VCaP (cell line): ENCODE data around the gene JADE1.

Experiments used
- H3K27ac ChIP-seq: fragments of 450-650 bp; 2 replicates; pipeline ENCODE4 v1.5.1; 2017
- TF ChIP-seq, protein P1 (sequence below): fragments of 450-650 bp; conservative IDR thresholded peaks from 2 replicates; pipeline ENCODE4 v1.5.1; 2017; ENCODE audit warnings: mild to moderate bottlenecking, moderate library complexity

JADE1 gene

GRCh38 chr4:128811571-128812441 lies 2.3 kb downstream of the JADE1 start:
- peak overlapping the region; percentile 93 for H3K27ac ChIP-seq
- TF ChIP-seq, protein P1, sequence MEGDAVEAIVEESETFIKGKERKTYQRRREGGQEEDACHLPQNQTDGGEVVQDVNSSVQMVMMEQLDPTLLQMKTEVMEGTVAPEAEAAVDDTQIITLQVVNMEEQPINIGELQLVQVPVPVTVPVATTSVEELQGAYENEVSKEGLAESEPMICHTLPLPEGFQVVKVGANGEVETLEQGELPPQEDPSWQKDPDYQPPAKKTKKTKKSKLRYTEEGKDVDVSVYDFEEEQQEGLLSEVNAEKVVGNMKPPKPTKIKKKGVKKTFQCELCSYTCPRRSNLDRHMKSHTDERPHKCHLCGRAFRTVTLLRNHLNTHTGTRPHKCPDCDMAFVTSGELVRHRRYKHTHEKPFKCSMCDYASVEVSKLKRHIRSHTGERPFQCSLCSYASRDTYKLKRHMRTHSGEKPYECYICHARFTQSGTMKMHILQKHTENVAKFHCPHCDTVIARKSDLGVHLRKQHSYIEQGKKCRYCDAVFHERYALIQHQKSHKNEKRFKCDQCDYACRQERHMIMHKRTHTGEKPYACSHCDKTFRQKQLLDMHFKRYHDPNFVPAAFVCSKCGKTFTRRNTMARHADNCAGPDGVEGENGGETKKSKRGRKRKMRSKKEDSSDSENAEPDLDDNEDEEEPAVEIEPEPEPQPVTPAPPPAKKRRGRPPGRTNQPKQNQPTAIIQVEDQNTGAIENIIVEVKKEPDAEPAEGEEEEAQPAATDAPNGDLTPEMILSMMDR, result no peak

DNA sequence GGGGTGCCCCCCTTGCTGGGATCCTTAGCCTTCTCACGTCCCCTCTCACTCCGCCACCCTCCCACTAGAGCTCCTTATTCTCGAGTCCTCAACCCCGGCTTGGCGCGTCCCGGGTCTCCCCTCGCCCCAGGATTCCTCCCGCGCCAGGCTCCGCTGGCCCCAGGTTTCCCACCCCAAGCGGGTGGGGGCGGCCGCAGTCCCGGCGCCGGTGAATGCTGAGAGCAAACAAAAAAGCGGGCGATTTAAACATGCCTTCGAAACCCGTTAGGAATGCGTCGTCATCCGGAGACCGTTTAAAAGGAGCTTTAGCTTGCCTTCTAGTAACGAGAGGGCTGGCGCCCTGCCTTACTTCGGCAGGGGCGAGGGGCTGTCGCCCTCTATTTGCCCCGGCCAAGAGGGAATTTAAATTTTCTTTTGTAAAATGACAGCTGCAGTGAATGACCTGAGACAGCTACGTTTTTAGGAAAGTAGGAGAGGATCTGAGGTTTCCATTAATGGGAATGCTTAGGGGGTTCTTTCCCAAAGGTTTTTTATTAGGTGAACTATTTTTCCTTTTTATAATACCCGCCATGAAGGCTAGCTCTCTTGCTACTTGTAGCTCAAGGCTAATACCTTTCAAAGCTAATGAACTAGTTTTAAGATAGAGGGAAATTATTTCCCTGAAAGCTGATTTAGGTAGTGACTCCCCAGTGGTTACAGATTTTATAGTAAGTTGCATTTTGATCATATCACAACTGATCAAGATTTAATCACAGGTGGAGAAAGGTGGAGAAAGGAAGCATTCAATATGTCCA lies 3.1 kb downstream of the JADE1 start:
- TF ChIP-seq, protein P1, result no peak

DNA sequence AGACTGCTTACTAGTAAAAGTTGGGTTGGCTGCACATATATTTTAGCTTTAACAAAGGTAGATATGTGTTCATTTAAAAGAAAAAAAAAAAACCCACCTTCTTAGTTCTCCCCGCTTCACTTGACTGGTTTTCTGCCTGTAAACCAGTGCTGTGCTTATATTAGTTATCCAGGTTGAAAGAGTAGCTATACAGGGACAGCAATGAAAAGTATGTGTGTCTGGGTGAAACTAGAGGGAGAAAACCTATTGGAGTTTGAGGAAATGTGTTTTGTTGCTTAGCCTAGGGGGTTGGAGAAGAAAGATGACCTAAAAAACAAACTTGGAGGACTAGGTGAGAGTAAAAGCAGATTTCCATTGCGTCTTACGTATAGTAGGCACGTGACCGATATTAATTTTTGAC lies 4.5 kb downstream of the JADE1 start:
- no peak overlapping the region for H3K27ac ChIP-seq

More for the DNA sequence above, 3.1 kb downstream of the JADE1 start:
- peak overlapping the region; percentile 93 for H3K27ac ChIP-seq

GRCh38 chr4:128818442-128818841 lies 8.9 kb downstream of the JADE1 start:
- TF ChIP-seq, protein P1, result no peak
- H3K27ac ChIP-seq, result no peak overlapping the region

More for the DNA sequence above, 4.5 kb downstream of the JADE1 start:
- TF ChIP-seq, protein P1, result no peak

GRCh38 chr4:128819082-128819742 lies 9.7 kb downstream of the JADE1 start:
- H3K27ac ChIP-seq, result no peak overlapping the region
- TF ChIP-seq, protein P1, result no peak

DNA sequence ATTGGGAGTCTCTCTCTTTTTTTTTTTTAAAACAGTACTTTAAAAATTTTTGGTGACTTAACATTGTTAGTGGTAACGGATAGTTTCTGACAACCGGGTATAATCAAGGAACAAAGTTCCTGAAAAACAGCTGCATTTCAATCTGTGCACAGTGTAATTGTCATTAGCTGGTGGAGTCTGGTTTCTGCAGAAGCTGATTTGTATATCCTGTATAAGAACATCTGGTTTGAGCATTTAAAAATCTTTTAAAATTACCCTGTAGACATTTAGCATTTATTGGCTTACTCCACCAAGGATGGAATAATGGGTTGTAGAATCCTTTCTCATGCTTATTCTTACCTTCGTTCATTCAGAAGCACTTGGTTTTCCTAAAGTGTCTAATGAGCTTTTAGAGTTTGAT lies 11.2 kb downstream of the JADE1 start:
- TF ChIP-seq, protein P1, result no peak
- H3K27ac ChIP-seq, result no peak overlapping the region

- H3K27ac ChIP-seq, result no peak overlapping the region
These were observed 11.7 kb downstream of the JADE1 start for GRCh38 chr4:128821151-128821550.

More at GRCh38 chr4:128821151-128821550, 11.7 kb downstream of the JADE1 start:
- TF ChIP-seq, protein P1, result no peak
